COR-L47 (cell line): ENCODE measurements around the gene WDR11.

Experiments
- DNase-seq: peaks from one replicate; lab custom pipeline; 2025; lab: John Stamatoyannopoulos, UW

WDR11 gene

DNA sequence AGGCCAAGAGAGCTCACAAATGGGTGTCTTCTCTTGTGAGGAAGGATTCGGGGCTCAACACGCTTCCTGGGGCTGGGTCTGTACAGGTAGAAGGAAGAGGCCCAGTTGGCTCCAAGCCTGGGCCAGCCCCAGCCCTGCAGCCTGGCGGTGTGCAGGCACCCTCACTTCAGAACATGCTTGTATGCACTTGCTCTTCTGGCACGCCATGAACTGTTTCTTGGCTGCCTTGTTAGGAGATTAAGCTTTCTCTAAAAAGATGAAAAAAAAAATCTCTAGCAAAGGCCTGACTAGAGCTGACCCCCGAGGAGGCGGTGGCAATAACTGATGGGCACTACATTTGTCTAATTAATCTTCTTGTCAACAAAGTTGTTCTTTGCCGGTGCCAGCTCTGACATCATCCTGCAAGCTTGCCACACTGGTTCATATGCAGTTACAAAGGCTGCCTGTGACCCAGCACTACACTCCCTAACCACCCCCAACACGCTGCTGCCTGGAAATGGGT lies 94.7 kb downstream of the WDR11 start:
- no peak for DNase-seq

DNA sequence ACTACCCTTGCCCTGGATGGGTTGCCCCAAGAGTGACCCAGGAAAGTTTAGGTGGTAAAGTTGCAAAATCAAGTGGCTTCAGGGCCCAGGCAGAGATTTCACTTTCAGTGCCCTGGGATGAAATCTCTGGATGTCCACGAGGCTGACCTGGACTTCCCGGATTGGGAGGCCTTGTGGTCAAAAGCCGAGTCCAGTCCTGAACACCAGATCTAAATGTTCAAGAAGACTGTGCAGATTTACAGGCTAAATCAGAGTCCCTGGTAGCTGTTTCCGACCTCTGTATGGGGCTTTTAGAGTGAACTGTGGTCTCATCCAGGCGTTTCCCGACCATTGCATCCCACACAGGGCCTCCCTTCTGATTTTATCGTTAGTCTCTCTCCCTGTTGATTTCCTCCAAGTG lies 95.3 kb downstream of the WDR11 start:
- DNase-seq, result no peak

DNA sequence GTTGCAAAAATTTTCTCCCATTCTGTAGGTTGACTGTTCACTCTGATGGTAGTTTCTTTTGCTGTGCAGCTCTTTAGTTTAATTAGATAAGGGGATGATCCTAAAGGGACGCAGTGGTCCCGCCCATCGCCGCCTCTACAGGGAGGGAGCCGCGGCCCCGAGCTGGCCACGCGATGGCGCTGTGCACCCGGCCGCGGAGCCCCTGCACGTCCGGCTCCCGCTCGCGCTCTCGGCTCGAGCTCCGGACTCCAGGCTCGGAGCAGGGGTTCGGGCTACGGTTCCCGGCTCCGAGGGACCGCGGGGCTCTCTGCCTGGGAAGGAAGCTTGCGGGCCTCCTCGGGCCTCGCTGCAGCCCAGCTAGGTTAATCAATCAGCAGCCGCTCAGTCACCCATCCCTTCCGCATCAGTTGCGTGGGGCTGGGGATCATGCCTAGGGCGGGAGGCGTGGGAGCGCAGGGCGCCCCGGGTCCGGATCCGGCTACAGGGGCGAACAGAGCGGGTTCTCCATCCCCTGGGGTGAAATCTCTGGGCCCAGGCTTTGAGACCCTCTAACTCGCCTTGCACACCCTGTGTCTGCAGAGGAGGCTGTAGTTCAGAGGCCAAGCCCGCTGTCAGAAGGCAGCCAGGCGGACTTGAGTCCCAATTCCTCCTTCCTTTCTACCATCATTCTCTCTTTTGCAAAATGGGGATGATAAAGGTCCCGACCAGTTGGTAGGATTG lies 97.9 kb downstream of the WDR11 start:
- no peak for DNase-seq

DNA sequence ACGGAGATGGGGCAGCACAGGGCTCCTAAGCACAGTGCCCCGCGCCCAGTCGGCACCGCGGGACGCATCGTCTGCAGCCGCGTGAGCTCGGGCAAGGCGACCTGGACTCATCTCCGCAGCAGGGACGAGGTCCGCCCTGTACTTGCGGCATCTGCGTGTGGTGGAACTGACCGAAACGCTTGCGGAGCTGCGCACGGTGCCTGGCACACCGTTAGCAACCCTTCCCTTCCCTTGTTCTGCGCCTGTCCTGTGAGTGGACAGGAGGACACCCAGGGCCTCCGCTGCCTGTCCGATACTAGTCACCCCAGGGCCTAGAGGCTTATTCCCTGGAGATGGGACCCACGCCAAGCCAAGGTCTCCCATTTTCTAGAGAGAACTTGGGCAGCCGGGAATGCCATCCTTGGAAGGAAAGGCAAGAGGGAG lies 98.5 kb downstream of the WDR11 start:
- DNase-seq, result no peak

DNA sequence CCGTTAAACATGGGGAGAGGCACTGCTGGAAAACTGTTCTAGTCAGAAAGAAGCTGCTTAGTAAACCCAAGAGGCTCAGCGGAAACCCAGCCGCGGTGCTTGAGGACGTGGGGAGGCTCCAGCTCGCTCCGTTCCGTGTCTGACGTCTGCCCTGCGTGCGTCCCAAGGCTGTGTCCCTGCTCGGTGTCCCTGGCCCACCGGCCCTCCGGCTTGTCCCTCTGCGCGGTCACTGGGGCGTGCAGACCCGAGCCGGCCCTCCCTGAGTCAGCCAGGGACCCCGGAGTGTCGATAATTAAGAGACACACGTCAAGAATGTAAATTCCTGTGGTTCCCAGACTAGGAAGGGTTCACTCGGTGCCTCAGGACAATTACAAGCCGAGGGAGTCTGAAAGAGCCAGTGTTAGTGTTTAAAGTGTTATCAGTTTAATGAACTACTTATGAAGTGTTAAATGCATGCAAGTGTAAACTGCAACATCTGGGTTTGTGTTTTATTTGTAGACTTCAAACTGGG lies 98.9 kb downstream of the WDR11 start:
- no peak for DNase-seq

DNA sequence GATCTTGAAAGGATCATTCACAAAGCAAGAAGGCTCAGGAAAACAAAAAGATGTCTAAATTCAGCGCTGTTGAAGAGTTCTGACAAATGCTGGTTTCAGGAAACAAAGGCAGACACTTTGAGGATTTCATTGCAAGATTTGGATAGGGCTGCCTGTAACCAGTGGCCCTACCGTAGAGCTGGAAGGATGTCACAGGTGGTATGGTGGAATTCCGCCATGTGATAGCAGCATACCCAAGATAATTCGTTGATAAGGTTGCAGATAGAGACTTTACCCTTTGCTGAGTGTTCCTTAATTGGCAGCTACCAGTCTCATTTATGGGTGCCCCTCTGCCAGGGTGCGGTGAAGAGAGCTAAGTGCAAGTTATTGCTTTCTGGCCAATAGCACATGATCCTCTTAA lies 100.1 kb downstream of the WDR11 start:
- DNase-seq, result no peak

DNA sequence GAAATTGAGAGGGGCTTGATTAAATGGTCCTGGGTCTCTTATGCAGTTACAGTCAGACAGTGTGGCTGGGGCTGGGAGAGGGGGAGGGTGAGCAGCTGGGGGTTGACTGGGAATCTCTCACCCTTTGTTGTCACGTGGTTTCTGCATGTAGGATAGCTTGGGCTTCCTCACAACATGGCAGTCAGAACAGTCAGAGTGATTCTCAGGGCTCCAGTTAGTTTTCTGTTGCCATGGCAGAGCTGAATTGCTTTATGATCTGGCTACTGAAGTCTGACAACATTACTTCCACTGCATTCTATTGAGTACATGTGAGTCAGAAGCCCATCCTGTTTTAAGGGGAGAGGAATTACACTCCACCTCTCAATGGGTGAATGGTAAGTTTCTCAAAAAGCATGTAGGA lies 102.7 kb downstream of the WDR11 start:
- no peak for DNase-seq
